ENCODE results near the gene ZNF491. TPM values are rescaled to one million over a fixed set of nuclear protein-coding genes. Genes with fewer than 3 reads are reported as not detected.

The ZNF491 gene
- total and polyA plus RNA-seq, 9 of the 15 experiments (the other 6 are each of a cell fraction or from before 2014, with no cell fraction given) = 0.19 to 0.95 (median 0.39) TPM; not detected in 1

GRCh38 chr19:11856596-11857250, 58.4 kb downstream of the ZNF491 start:
- H3K79me2 ChIP-seq (ENCODE audit: control insufficient read depth, insufficient read depth, low read length) = no peaks in the 10 kb centered on the region
- ChIA-PET POLR2A (interaction anchor here (0.9 kb wide), 1 partner anchor 9 kb away, joined by 4 read pairs; the partner anchor contains the start of gene ZNF439), CTCF (ENCODE audit: low intra/inter-chr PET ratio) (no interaction called here)
- H2AFZ ChIP-seq (ENCODE audit: low read depth, low read length) = no peak overlapping the region
- TF ChIP-seq IFI16 (CRISPR knock-in tag; IDR thresholded peaks at IDR 0.05) (no peak), SMC3 (conservative IDR thresholded peaks at IDR 0.05; ENCODE audit: insufficient read depth, low read depth, low read length) (no peak), CREB1 (IDR thresholded peaks at IDR 0.05) (no peak), CREB1 (CRISPR knock-in tag; IDR thresholded peaks at IDR 0.05) (no peak), SMARCE1 (IDR thresholded peaks at IDR 0.05) (no peak)
- H3K27ac ChIP-seq (ENCODE audit: extremely low read depth, low read depth, low read length) = no peak overlapping the region
- H3K36me3 ChIP-seq (ENCODE audit: control insufficient read depth, insufficient read depth, low read length) = no peaks in the 10 kb centered on the region
- H3K4me3 ChIP-seq = no peak overlapping the region
- 3% methylated on average over 12 of the region's 12 CpGs for WGBS (ENCODE audit: insufficient coverage, low coverage, missing lambda C conversion rate)
- DNase-seq (ENCODE audit: extremely low read depth in 1 of 4, low spot score in 3 of 4) = no peak
- in situ Hi-C loops (cut with MboI) = no loop called here
- H3K4me1 ChIP-seq (replicated peaks in 1 of 2; ENCODE audit: control insufficient read depth in 2 of 2, insufficient read depth in 2 of 2, low read length in 2 of 2) = no peaks in the 10 kb centered on the region
- intact Hi-C loops (cut with micrococcal nuclease) = loop anchor here (10.0 kb wide), 2 partner anchors 62 to 162 kb away; partner anchors contain the start of gene ZNF491
- H3K9me3 ChIP-seq (replicated peaks; ENCODE audit: control insufficient read depth, insufficient read depth, low read depth, low read length) = 0 out of 2 replicates have a peak, but pooled peaks cover 2% of the 10 kb centered on the region
- no peak overlapping the region for H3K9ac ChIP-seq (ENCODE audit: insufficient read depth in 1 of 2, low read depth in 2 of 2, low read length in 2 of 2)
- ATAC-seq = no peak
- no TSS peak for BruUV-seq (replicated peaks)
- no peaks in the 10 kb centered on the region for H3K9me1 ChIP-seq (ENCODE audit: control insufficient read depth, insufficient read depth, low read length)
- no peak for FAIRE-seq
- no peaks in the 10 kb centered on the region for H4K20me1 ChIP-seq (replicated peaks; ENCODE audit: control insufficient read depth, insufficient read depth, low read length)
- no peak overlapping the region for H3K4me2 ChIP-seq (ENCODE audit: insufficient read depth, low read length)
- H3K27me3 ChIP-seq (ENCODE audit: control insufficient read depth in 2 of 2, insufficient read depth in 2 of 2, low read length in 2 of 2) = peaks cover 5 to 17% of the 10 kb centered on the region in 2 experiments

Other genes starting within 250 kb of the ZNF491 start
Only the 7 nearest of the 11 such genes appear.
- gene ZNF823, start 59.6 kb upstream of the ZNF491 start, total RNA-seq (2014; rRNA removed) = 4.0 and 4.2 TPM in 2 replicates
- gene ZNF823, start 59.6 kb upstream of the ZNF491 start, total RNA-seq (2014; rRNA removed; fragmentation: Illumina TruSeq; extraction: Trizol) = 8.8 and 9.5 TPM in 2 replicates
- 11.0 and 13.4 TPM in 2 replicates for gene ZNF823, start 59.6 kb upstream of the ZNF491 start, total RNA-seq (2015; rRNA removed; fragmentation: Illumina TruSeq; extraction: Trizol)
- 4.4 and 5.0 TPM in 2 replicates for gene ZNF823, start 59.6 kb upstream of the ZNF491 start, total RNA-seq (2021)
- gene ZNF823, start 59.6 kb upstream of the ZNF491 start, polyA plus RNA-seq (2011; rRNA removed) = 7.7 and 7.9 TPM in 2 replicates
- gene ZNF823, start 59.6 kb upstream of the ZNF491 start, polyA plus RNA-seq (2014; fragmentation: Illumina TruSeq; extraction: Trizol) = 6.1 and 6.7 TPM in 2 replicates
- gene ZNF823, start 59.6 kb upstream of the ZNF491 start, polyA plus RNA-seq (2014; fragmentation: Nextera tagmentation; extraction: Ambion mirVana) = 10 to 100 TPM in 1 of 2 experiments, 1 to 10 TPM in 1; 5.4 to 11.6 TPM
- 4.1 and 4.6 TPM in 2 replicates for gene ZNF823, start 59.6 kb upstream of the ZNF491 start, polyA plus RNA-seq (2014; rRNA removed)
- 7.8 and 8.2 TPM in 2 replicates for gene ZNF441, start 31.5 kb upstream of the ZNF491 start, total RNA-seq (2014; rRNA removed)
- 12.0 and 12.2 TPM in 2 replicates for gene ZNF441, start 31.5 kb upstream of the ZNF491 start, total RNA-seq (2014; rRNA removed; fragmentation: Illumina TruSeq; extraction: Trizol)
- gene ZNF441, start 31.5 kb upstream of the ZNF491 start, total RNA-seq (2015; rRNA removed; fragmentation: Illumina TruSeq; extraction: Trizol) = 10.4 and 14.0 TPM in 2 replicates
- 5.6 and 5.7 TPM in 2 replicates for gene ZNF441, start 31.5 kb upstream of the ZNF491 start, total RNA-seq (2021)
- 10.5 and 11.1 TPM in 2 replicates for gene ZNF441, start 31.5 kb upstream of the ZNF491 start, polyA plus RNA-seq (2011; rRNA removed)
- gene ZNF441, start 31.5 kb upstream of the ZNF491 start, polyA plus RNA-seq (2014; fragmentation: Illumina TruSeq; extraction: Trizol) = 6.4 and 8.3 TPM in 2 replicates
- gene ZNF441, start 31.5 kb upstream of the ZNF491 start, polyA plus RNA-seq (2014; fragmentation: Nextera tagmentation; extraction: Ambion mirVana) = 1 to 10 TPM; 1.9 to 3.3 TPM
- gene ZNF441, start 31.5 kb upstream of the ZNF491 start, polyA plus RNA-seq (2014; rRNA removed) = 7.0 and 7.4 TPM in 2 replicates
- gene ZNF440, start 15.8 kb downstream of the ZNF491 start, total RNA-seq (2014; rRNA removed) = 13.4 and 18.1 TPM in 2 replicates
- 32.6 and 36.4 TPM in 2 replicates for gene ZNF440, start 15.8 kb downstream of the ZNF491 start, total RNA-seq (2014; rRNA removed; fragmentation: Illumina TruSeq; extraction: Trizol)
- gene ZNF440, start 15.8 kb downstream of the ZNF491 start, total RNA-seq (2015; rRNA removed; fragmentation: Illumina TruSeq; extraction: Trizol) = 25.3 and 26.9 TPM in 2 replicates
- 19.1 and 19.3 TPM in 2 replicates for gene ZNF440, start 15.8 kb downstream of the ZNF491 start, total RNA-seq (2021)
- gene ZNF440, start 15.8 kb downstream of the ZNF491 start, polyA plus RNA-seq (2011; rRNA removed) = 16.6 and 19.5 TPM in 2 replicates
- gene ZNF440, start 15.8 kb downstream of the ZNF491 start, polyA plus RNA-seq (2014; fragmentation: Illumina TruSeq; extraction: Trizol) = 12.1 and 12.7 TPM in 2 replicates
- 1 to 10 TPM; 5.9 to 6.1 TPM for gene ZNF440, start 15.8 kb downstream of the ZNF491 start, polyA plus RNA-seq (2014; fragmentation: Nextera tagmentation; extraction: Ambion mirVana)
- gene ZNF440, start 15.8 kb downstream of the ZNF491 start, polyA plus RNA-seq (2014; rRNA removed) = 12.2 and 13.3 TPM in 2 replicates
- gene ZNF439, start 50.2 kb downstream of the ZNF491 start, total RNA-seq (2014; rRNA removed) = 0.18 TPM in 1 of 2 replicates, not detected in the other
- 0.11 and 0.13 TPM in 2 replicates for gene ZNF439, start 50.2 kb downstream of the ZNF491 start, total RNA-seq (2014; rRNA removed; fragmentation: Illumina TruSeq; extraction: Trizol)
- gene ZNF439, start 50.2 kb downstream of the ZNF491 start, total RNA-seq (2015; rRNA removed; fragmentation: Illumina TruSeq; extraction: Trizol) = not detected in 2 replicates
- gene ZNF439, start 50.2 kb downstream of the ZNF491 start, total RNA-seq (2021) = 0.11 TPM in 2 replicates
- 0.10 and 0.16 TPM in 2 replicates for gene ZNF439, start 50.2 kb downstream of the ZNF491 start, polyA plus RNA-seq (2011; rRNA removed)
- 0.07 TPM in 1 of 2 replicates, not detected in the other for gene ZNF439, start 50.2 kb downstream of the ZNF491 start, polyA plus RNA-seq (2014; fragmentation: Illumina TruSeq; extraction: Trizol)
- gene ZNF439, start 50.2 kb downstream of the ZNF491 start, polyA plus RNA-seq (2014; fragmentation: Nextera tagmentation; extraction: Ambion mirVana) = under 1 TPM in 1 of 2 experiments, not detected in 1; 0.04 TPM
- not detected in 2 replicates for gene ZNF439, start 50.2 kb downstream of the ZNF491 start, polyA plus RNA-seq (2014; rRNA removed)
- gene ZNF69, start 89.3 kb downstream of the ZNF491 start, total RNA-seq (2014; rRNA removed) = 2.2 and 2.3 TPM in 2 replicates
- 5.0 and 5.4 TPM in 2 replicates for gene ZNF69, start 89.3 kb downstream of the ZNF491 start, total RNA-seq (2014; rRNA removed; fragmentation: Illumina TruSeq; extraction: Trizol)
- gene ZNF69, start 89.3 kb downstream of the ZNF491 start, total RNA-seq (2015; rRNA removed; fragmentation: Illumina TruSeq; extraction: Trizol) = 4.6 and 5.4 TPM in 2 replicates
- gene ZNF69, start 89.3 kb downstream of the ZNF491 start, total RNA-seq (2021) = 2.6 and 4.1 TPM in 2 replicates
- gene ZNF69, start 89.3 kb downstream of the ZNF491 start, polyA plus RNA-seq (2011; rRNA removed) = 2.8 and 3.6 TPM in 2 replicates
- gene ZNF69, start 89.3 kb downstream of the ZNF491 start, polyA plus RNA-seq (2014; fragmentation: Illumina TruSeq; extraction: Trizol) = 2.5 and 3.3 TPM in 2 replicates
- 1 to 10 TPM; 3.5 to 4.8 TPM for gene ZNF69, start 89.3 kb downstream of the ZNF491 start, polyA plus RNA-seq (2014; fragmentation: Nextera tagmentation; extraction: Ambion mirVana)
- 1.4 and 5.4 TPM in 2 replicates for gene ZNF69, start 89.3 kb downstream of the ZNF491 start, polyA plus RNA-seq (2014; rRNA removed)
- gene ZNF700, start 126.6 kb downstream of the ZNF491 start, total RNA-seq (2014; rRNA removed) = 10.3 TPM in 2 replicates
- gene ZNF700, start 126.6 kb downstream of the ZNF491 start, total RNA-seq (2014; rRNA removed; fragmentation: Illumina TruSeq; extraction: Trizol) = 23.2 and 27.5 TPM in 2 replicates
- gene ZNF700, start 126.6 kb downstream of the ZNF491 start, total RNA-seq (2015; rRNA removed; fragmentation: Illumina TruSeq; extraction: Trizol) = 18.9 and 19.0 TPM in 2 replicates
- gene ZNF700, start 126.6 kb downstream of the ZNF491 start, total RNA-seq (2021) = 12.2 and 14.1 TPM in 2 replicates
- gene ZNF700, start 126.6 kb downstream of the ZNF491 start, polyA plus RNA-seq (2011; rRNA removed) = 20.0 and 24.7 TPM in 2 replicates
- gene ZNF700, start 126.6 kb downstream of the ZNF491 start, polyA plus RNA-seq (2014; fragmentation: Illumina TruSeq; extraction: Trizol) = 12.7 and 13.3 TPM in 2 replicates
- 10 to 100 TPM; 11.5 to 13.3 TPM for gene ZNF700, start 126.6 kb downstream of the ZNF491 start, polyA plus RNA-seq (2014; fragmentation: Nextera tagmentation; extraction: Ambion mirVana)
- 11.5 and 15.3 TPM in 2 replicates for gene ZNF700, start 126.6 kb downstream of the ZNF491 start, polyA plus RNA-seq (2014; rRNA removed)
- gene ZNF763, start 166.5 kb downstream of the ZNF491 start, total RNA-seq (2014; rRNA removed) = not detected in 2 replicates
- 0.11 and 0.29 TPM in 2 replicates for gene ZNF763, start 166.5 kb downstream of the ZNF491 start, total RNA-seq (2014; rRNA removed; fragmentation: Illumina TruSeq; extraction: Trizol)
- gene ZNF763, start 166.5 kb downstream of the ZNF491 start, total RNA-seq (2015; rRNA removed; fragmentation: Illumina TruSeq; extraction: Trizol) = 0.19 and 0.22 TPM in 2 replicates
- 0.22 TPM in 1 of 2 replicates, not detected in the other for gene ZNF763, start 166.5 kb downstream of the ZNF491 start, total RNA-seq (2021)
- 0.10 and 0.22 TPM in 2 replicates for gene ZNF763, start 166.5 kb downstream of the ZNF491 start, polyA plus RNA-seq (2011; rRNA removed)
- 0.14 and 0.28 TPM in 2 replicates for gene ZNF763, start 166.5 kb downstream of the ZNF491 start, polyA plus RNA-seq (2014; fragmentation: Illumina TruSeq; extraction: Trizol)
- under 1 TPM in 1 of 2 experiments, not detected in 1; 0.08 TPM for gene ZNF763, start 166.5 kb downstream of the ZNF491 start, polyA plus RNA-seq (2014; fragmentation: Nextera tagmentation; extraction: Ambion mirVana)
- not detected in 2 replicates for gene ZNF763, start 166.5 kb downstream of the ZNF491 start, polyA plus RNA-seq (2014; rRNA removed)

All from K562 (cell line).